Measurements from ENCODE around the gene MAGI1.

DNA sequence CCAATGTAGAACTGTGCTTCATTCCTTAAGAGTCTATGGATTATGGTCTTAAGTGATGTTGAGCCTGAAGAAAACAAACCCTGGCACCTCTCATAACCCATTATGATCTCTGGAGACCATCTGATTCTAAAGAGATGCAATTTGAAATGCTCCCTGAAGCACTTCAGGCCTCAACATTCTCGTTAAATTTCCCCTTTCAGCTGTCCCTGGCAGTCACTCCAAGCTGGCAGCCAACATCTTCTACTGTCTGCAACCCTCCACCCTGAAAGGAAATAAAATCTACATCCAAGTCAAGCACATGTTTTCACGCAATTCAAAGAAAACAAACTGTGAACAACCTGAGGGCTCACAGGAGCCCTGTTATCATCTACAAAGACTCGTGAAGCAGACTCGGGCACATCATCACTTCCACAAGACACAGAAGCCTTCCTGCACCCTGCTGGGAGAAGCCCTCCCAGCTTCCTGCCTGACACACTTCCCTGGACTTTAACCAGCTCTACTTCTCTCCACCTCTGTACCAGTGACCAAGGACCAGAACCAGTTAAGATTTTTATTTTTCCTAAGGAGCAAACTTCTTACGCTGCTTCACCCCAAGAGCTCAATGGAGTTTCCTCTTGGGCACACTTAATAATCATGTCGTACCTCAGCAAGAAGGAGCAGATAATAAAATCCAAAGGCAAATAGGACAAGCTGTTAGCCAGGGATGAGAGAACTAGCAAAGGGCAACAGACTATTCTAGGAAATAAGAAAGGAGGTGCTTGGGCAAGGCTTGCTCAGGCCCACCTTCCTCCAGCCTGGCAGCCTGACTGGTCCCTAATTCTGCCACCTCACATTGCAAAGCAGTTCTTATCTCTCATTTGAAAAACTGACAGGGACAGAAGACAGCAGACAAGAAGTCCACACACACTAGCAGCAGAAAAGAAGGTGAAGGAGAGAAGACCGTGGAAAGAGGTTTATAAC lies 67.1 kb downstream of the MAGI1 start:
- TF ChIP-seq, protein P1, sequence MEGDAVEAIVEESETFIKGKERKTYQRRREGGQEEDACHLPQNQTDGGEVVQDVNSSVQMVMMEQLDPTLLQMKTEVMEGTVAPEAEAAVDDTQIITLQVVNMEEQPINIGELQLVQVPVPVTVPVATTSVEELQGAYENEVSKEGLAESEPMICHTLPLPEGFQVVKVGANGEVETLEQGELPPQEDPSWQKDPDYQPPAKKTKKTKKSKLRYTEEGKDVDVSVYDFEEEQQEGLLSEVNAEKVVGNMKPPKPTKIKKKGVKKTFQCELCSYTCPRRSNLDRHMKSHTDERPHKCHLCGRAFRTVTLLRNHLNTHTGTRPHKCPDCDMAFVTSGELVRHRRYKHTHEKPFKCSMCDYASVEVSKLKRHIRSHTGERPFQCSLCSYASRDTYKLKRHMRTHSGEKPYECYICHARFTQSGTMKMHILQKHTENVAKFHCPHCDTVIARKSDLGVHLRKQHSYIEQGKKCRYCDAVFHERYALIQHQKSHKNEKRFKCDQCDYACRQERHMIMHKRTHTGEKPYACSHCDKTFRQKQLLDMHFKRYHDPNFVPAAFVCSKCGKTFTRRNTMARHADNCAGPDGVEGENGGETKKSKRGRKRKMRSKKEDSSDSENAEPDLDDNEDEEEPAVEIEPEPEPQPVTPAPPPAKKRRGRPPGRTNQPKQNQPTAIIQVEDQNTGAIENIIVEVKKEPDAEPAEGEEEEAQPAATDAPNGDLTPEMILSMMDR (IDR thresholded peaks at IDR 0.05) = no peak
- no peak for TF ChIP-seq POLR2A (IDR thresholded peaks at IDR 0.05)
- no peak for TF ChIP-seq EP300 (IDR thresholded peaks at IDR 0.05)
